ENCODE results near the gene LDLRAD1. TPM values are rescaled to one million over a fixed set of nuclear protein-coding genes. Genes with fewer than 3 reads are reported as not detected.

Gene LDLRAD1
- total RNA-seq, 4 donors from 2014 or later, result 0.49 to 1.4 TPM; not detected in 2

DNA sequence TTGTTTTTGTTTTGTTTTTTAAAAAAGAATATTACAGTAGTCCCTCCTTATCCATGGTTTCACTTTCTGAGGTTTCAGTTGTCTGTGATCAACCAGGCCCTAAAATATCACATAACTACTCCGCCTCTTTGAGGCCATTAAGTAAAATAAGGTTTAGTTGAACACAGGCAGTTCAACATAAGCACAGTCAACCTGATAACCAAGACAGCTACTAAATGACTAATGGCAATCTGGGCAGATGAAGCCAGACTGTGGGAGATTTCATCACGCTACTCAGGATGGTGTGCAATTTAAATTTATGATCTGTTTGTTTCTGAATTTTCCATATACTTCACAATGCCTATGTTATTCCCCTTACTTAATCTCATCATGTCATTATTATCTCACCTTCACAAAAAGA is 30.1 kb downstream of the LDLRAD1 start:
- no peaks in the 10 kb centered on the region for H3K9me3 ChIP-seq
- peaks cover 0 to under 1% (median 0%) of the 10 kb centered on the region in 3 donors for H3K4me1 ChIP-seq
- H3K27ac ChIP-seq, result no peak overlapping the region
- H3K4me3 ChIP-seq, result no peak overlapping the region
- intact Hi-C loops (cut with DNase I), result no loop called here
- 72 to 90% methylated on average over 2 of the region's 2 CpGs for WGBS, 2 donors
- H3K27me3 ChIP-seq, result no peaks in the 10 kb centered on the region
- no peak for DNase-seq
- no peaks in the 10 kb centered on the region for H3K36me3 ChIP-seq
- no peak for TF ChIP-seq POLR2A (IDR thresholded peaks at IDR 0.05)
- TF ChIP-seq, protein P1, sequence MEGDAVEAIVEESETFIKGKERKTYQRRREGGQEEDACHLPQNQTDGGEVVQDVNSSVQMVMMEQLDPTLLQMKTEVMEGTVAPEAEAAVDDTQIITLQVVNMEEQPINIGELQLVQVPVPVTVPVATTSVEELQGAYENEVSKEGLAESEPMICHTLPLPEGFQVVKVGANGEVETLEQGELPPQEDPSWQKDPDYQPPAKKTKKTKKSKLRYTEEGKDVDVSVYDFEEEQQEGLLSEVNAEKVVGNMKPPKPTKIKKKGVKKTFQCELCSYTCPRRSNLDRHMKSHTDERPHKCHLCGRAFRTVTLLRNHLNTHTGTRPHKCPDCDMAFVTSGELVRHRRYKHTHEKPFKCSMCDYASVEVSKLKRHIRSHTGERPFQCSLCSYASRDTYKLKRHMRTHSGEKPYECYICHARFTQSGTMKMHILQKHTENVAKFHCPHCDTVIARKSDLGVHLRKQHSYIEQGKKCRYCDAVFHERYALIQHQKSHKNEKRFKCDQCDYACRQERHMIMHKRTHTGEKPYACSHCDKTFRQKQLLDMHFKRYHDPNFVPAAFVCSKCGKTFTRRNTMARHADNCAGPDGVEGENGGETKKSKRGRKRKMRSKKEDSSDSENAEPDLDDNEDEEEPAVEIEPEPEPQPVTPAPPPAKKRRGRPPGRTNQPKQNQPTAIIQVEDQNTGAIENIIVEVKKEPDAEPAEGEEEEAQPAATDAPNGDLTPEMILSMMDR (IDR thresholded peaks at IDR 0.05), result no peak

DNA sequence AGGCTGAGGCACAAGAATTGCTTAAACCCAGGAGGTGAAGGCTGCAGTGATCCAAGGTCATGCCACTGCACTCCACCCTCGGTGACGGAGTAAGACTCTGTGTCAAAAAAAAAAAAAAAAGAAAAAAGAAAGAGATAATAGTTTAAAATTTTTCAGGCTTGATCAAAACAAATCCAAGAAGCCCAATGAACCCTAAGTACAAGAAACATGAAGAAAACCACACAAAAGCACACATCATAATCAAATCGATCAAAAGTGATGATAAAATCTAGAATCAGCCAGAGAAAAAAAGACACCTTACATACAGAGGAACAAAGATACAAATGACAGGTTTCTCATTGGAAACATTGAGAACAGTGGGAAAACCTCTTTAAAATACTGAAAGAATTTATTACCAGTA is 31.5 kb downstream of the LDLRAD1 start:
- TF ChIP-seq POLR2A (IDR thresholded peaks at IDR 0.05), result no peak
- TF ChIP-seq, protein P1 (IDR thresholded peaks at IDR 0.05), result no peak
- H3K9me3 ChIP-seq, result no peaks in the 10 kb centered on the region
- no peak overlapping the region for H3K4me3 ChIP-seq
- intact Hi-C loops (cut with DNase I), result no loop called here
- peaks cover 0 to 13% (median 12%) of the 10 kb centered on the region in 3 donors for H3K4me1 ChIP-seq
- H3K27ac ChIP-seq, result no peak overlapping the region
- no peaks in the 10 kb centered on the region for H3K36me3 ChIP-seq
- DNase-seq, result no peak
- no peaks in the 10 kb centered on the region for H3K27me3 ChIP-seq
- 81 to 94% methylated on average over 3 of the region's 3 CpGs for WGBS, 2 donors

DNA sequence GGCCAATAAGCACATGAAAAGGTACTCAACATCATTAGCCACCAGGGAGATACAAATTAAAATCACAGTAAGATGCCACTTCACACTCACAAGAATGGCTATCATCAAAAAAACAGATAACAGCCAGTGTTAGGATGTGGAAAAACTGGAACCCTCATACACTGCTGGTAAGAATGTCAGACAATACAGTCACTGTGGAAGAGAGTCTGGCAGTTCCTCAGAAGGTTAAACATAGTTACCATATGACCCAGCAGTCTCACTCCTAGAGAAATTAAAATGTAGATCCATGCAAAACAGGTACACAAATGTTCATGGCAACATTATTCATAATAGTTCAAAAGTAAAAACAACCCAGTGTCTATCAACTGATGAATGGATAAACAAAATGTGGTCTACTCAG is 33.3 kb downstream of the LDLRAD1 start:
- no peak for DNase-seq
- H3K9me3 ChIP-seq, result no peaks in the 10 kb centered on the region
- intact Hi-C loops (cut with DNase I), result no loop called here
- peaks cover 0 to 13% (median 12%) of the 10 kb centered on the region in 3 donors for H3K4me1 ChIP-seq
- H3K27ac ChIP-seq, result no peak overlapping the region
- H3K4me3 ChIP-seq, result no peak overlapping the region
- no peaks in the 10 kb centered on the region for H3K27me3 ChIP-seq
- no peaks in the 10 kb centered on the region for H3K36me3 ChIP-seq
- TF ChIP-seq POLR2A (IDR thresholded peaks at IDR 0.05), result no peak
- TF ChIP-seq, protein P1 (IDR thresholded peaks at IDR 0.05), result no peak

DNA sequence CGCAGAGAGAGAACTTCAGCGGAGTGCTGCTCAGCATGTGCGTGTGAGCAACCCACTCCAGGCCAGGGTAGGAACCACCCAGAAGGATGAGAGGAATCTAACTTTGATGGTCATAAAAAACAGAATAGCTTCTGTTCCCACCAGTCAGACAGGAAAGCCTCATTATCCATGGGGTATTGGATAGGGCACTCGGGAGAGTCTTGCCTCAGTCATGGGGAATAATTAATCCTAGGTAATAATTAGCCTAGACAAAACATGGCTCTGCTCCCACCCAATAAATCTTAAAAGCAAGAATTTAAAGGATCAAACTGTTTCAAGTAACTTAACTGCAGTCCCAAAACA is 35.3 kb downstream of the LDLRAD1 start:
- H3K27ac ChIP-seq, result peak overlapping the region; percentile 36 to 78 (median 70)
- 64 to 66% methylated on average over 4 of the region's 4 CpGs for WGBS, 2 donors
- H3K36me3 ChIP-seq, result no peaks in the 10 kb centered on the region
- H3K4me3 ChIP-seq, result peak overlapping the region in 3 of 4 donors; percentile 34 to 59 (median 38)
- peaks cover 0 to 13% (median 12%) of the 10 kb centered on the region in 3 donors for H3K4me1 ChIP-seq
- intact Hi-C loops (cut with DNase I), result no loop called here
- H3K9me3 ChIP-seq, result no peaks in the 10 kb centered on the region
- H3K27me3 ChIP-seq, result no peaks in the 10 kb centered on the region
- no peak for DNase-seq
- TF ChIP-seq, protein P1 (IDR thresholded peaks at IDR 0.05), result no peak
- TF ChIP-seq POLR2A (IDR thresholded peaks at IDR 0.05), result no peak

DNA sequence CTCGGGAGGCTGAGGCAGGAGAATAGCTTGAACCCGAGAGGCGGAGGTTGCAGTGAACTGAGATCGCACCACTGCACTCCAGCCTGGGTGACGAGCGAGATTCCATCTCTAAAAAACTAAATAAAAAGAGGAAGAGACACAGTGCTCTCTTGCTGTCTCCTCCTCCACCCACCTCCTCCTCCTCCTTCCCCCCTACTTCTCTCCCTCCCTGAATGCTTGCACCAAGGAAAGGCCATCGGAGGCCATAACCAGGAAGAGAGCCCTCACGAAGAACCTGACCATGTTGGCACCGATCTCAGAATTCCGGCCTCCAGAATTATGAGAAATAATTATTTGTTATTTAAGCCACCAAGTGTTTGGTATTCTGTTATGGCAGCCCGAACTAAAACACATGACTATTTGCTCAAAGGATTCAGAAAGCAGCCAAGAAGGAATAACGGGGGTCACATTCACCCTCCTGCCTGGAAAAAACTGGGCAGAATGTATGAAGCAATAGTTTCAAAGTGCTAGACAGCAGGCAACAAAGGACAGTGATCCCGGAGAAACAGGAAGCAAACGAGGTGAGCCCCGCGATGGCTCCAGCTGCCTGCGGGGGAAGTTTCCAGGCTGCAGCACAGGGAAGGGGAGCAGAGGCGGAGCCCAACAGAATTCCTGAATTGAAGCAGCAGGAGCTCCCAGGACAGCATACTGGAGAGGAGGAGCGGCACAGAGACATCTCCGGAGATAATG is 35.8 kb downstream of the LDLRAD1 start:
- no peak for TF ChIP-seq POLR2A (IDR thresholded peaks at IDR 0.05)
- TF ChIP-seq, protein P1 (IDR thresholded peaks at IDR 0.05), result no peak
- H3K4me1 ChIP-seq, result peaks cover 0 to 13% (median 12%) of the 10 kb centered on the region in 3 donors
- no peaks in the 10 kb centered on the region for H3K36me3 ChIP-seq
- no peaks in the 10 kb centered on the region for H3K27me3 ChIP-seq
- peak overlapping the region; percentile 36 to 78 (median 70) for H3K27ac ChIP-seq
- intact Hi-C loops (cut with DNase I), result no loop called here
- WGBS, 2 donors, result 41 to 42% methylated on average over 20 of the region's 20 CpGs
- DNase-seq, result no peak
- peak overlapping the region in 3 of 4 donors; percentile 34 to 59 (median 38) for H3K4me3 ChIP-seq
- H3K9me3 ChIP-seq, result no peaks in the 10 kb centered on the region
